ENCODE measurements around the gene KNOP1. TPM values are rescaled to one million over a fixed set of nuclear protein-coding genes. Genes with fewer than 3 reads are reported as not detected.

KNOP1 gene
- total and polyA plus RNA-seq, 12 donors = 8.1 to 30.6 (median 13.7) TPM

GRCh38 chr16:19716183-19716582, 1.8 kb downstream of the KNOP1 start:
- TF ChIP-seq CTCF (IDR thresholded peaks at IDR 0.05) (no peak), POLR2A (IDR thresholded peaks at IDR 0.05) (no peak)

GRCh38 chr16:19715566-19715965, 2.5 kb downstream of the KNOP1 start:
- TF ChIP-seq POLR2A (IDR thresholded peaks at IDR 0.05) = no peak
- no peak for TF ChIP-seq CTCF (IDR thresholded peaks at IDR 0.05)
- H3K36me3 ChIP-seq (replicated peaks in 1 of 2) = peaks cover 0 to 10% of the 10 kb centered on the region in 2 donors
- no peak for DNase-seq
- peaks cover 6 to 18% of the 10 kb centered on the region in 2 donors for H3K4me1 ChIP-seq (replicated peaks in 1 of 2)
- H3K4me3 ChIP-seq = no peak overlapping the region
- no peaks in the 10 kb centered on the region for H3K27me3 ChIP-seq
- H3K27ac ChIP-seq = no peak overlapping the region
- intact Hi-C loops (cut with DNase I) = loop anchor here in 1 of 2 donors (5.0 kb wide), 1 partner anchor 167 kb away; the partner anchor contains the start of gene GPRC5B
- H3K9me3 ChIP-seq (replicated peaks in 1 of 3) = no peaks in the 10 kb centered on the region
- 61 to 73% (median 70%) methylated on average over 4 to 5 of the region's 5 CpGs for WGBS, 4 donors

More at GRCh38 chr16:19716183-19716582, 1.8 kb downstream of the KNOP1 start:
- H3K9me3 ChIP-seq (replicated peaks in 1 of 3) = no peaks in the 10 kb centered on the region
- intact Hi-C loops (cut with DNase I) = loop anchor here in 1 of 2 donors (5.0 kb wide), 1 partner anchor 166 kb away; the partner anchor contains the start of gene GPRC5B
- H3K27ac ChIP-seq = no peak overlapping the region
- H3K4me3 ChIP-seq = no peak overlapping the region
- 91 to 100% (median 92%) methylated on average over 1 of the region's 1 CpG for WGBS, 4 donors
- no peaks in the 10 kb centered on the region for H3K27me3 ChIP-seq
- no peak for DNase-seq
- H3K36me3 ChIP-seq (replicated peaks in 1 of 2) = peaks cover 0 to 10% of the 10 kb centered on the region in 2 donors
- H3K4me1 ChIP-seq (replicated peaks in 1 of 2) = peaks cover 6 to 18% of the 10 kb centered on the region in 2 donors

- Histone ChIP-seq H3K36me3 (replicated peaks in 1 of 2) (peaks cover 0 to 10% of the 10 kb centered on the region in 2 donors), H3K9me3 (replicated peaks in 1 of 3) (no peaks in the 10 kb centered on the region), H3K4me1 (replicated peaks in 1 of 2) (peaks cover 6 to 12% of the 10 kb centered on the region in 2 donors), H3K27ac (no peak overlapping the region), H3K4me3 (no peak overlapping the region), H3K27me3 (no peaks in the 10 kb centered on the region)
- DNase-seq = no peak
- intact Hi-C loops (cut with DNase I) = no loop called here
- WGBS, 4 donors = 93 to 95% (median 94%) methylated on average over 6 of the region's 6 CpGs
- TF ChIP-seq POLR2A (IDR thresholded peaks at IDR 0.05) (no peak), CTCF (IDR thresholded peaks at IDR 0.05) (no peak)
Observed at GRCh38 chr16:19713697-19714096, 4.3 kb downstream of the KNOP1 start.

- WGBS, 4 donors = 92 to 97% (median 96%) methylated on average over 5 to 11 of the region's 11 CpGs
- TF ChIP-seq CTCF (IDR thresholded peaks at IDR 0.05) (no peak), POLR2A (IDR thresholded peaks at IDR 0.05) (no peak)
- Histone ChIP-seq H3K36me3 (replicated peaks in 1 of 2) (peaks cover 0 to 10% of the 10 kb centered on the region in 2 donors), H3K27ac (no peak overlapping the region), H3K4me3 (no peak overlapping the region), H3K4me1 (replicated peaks in 1 of 2) (peaks cover 6 to 12% of the 10 kb centered on the region in 2 donors), H3K27me3 (no peaks in the 10 kb centered on the region), H3K9me3 (replicated peaks in 1 of 3) (no peaks in the 10 kb centered on the region)
- intact Hi-C loops (cut with DNase I) = no loop called here
- DNase-seq = no peak
Observed at GRCh38 chr16:19712418-19713058, 5.5 kb downstream of the KNOP1 start.
